ENCODE results near the gene KCTD14. TPM values are rescaled to one million over a fixed set of nuclear protein-coding genes. Genes with fewer than 3 reads are reported as not detected.
A peak's percentile ranks its signal among the peaks of the same experiment; 100 is the strongest.

The KCTD14 gene
- total RNA-seq, 4 donors from 2014 or later = 11.6 to 23.7 (median 14.4) TPM

DNA sequence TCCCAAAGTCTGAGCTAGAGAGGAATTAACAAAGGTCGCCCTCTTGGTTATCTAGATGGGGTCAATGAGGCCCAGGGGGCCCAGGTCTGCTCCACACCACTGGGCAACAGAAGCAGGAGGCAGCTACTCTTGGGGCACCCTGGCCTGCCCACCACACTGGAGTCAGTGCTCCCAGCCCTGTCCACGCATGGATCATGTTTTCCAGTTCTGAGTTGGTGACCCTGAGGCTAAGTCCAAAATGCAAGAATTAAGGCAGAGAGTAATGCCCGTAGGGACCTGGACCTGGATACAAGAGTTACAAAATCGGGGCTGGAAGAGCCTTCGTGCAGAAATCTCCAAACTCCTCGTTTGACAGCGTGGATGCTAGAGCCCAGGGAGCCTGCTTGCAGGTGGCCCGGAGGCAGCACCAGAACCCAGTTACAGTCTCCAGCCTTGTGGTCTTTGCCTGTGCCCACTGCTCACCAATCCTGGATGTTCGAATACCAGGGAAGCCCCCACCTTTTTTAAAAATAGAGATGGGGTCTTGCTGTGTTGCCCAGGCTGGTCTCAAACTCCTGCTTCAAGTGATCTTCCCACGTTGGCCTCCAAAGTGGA, 34.5 kb upstream of the KCTD14 start:
- WGBS, 2 donors = 78 to 86% methylated on average over 10 of the region's 10 CpGs
- no peak for DNase-seq
- Histone ChIP-seq H3K27ac (no peak overlapping the region), H3K4me1 (peaks cover 22% of the 10 kb centered on the region in 2 donors), H3K27me3 (no peaks in the 10 kb centered on the region), H3K36me3 (no peaks in the 10 kb centered on the region), H3K4me3 (replicated peaks in 1 of 3) (no peak overlapping the region), H3K9me3 (no peaks in the 10 kb centered on the region)
- TF ChIP-seq, protein P1, sequence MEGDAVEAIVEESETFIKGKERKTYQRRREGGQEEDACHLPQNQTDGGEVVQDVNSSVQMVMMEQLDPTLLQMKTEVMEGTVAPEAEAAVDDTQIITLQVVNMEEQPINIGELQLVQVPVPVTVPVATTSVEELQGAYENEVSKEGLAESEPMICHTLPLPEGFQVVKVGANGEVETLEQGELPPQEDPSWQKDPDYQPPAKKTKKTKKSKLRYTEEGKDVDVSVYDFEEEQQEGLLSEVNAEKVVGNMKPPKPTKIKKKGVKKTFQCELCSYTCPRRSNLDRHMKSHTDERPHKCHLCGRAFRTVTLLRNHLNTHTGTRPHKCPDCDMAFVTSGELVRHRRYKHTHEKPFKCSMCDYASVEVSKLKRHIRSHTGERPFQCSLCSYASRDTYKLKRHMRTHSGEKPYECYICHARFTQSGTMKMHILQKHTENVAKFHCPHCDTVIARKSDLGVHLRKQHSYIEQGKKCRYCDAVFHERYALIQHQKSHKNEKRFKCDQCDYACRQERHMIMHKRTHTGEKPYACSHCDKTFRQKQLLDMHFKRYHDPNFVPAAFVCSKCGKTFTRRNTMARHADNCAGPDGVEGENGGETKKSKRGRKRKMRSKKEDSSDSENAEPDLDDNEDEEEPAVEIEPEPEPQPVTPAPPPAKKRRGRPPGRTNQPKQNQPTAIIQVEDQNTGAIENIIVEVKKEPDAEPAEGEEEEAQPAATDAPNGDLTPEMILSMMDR (IDR thresholded peaks at IDR 0.05) = no peak
- TF ChIP-seq POLR2A (IDR thresholded peaks at IDR 0.05) = no peak
- intact Hi-C loops (cut with DNase I) = no loop called here

DNA sequence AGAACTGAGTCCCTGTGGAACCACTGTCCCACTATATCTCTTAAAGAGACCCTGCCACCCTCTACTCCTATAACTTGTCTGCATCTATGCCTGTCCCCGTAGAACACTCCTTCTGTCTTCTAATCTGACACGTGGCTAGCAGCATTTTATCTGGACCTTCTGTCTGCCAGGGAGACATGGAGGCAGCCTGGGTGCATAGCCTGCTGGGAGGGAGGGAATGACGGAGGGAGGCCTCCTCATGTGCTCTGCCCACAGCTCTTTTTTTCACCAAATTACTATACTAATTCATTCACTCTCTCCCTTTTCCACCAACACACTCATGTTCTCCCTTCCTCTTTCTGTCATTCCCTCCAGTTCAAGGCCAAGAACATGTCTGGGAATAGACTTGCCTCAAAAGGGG, 33.0 kb upstream of the KCTD14 start:
- no peaks in the 10 kb centered on the region for H3K9me3 ChIP-seq
- H3K4me3 ChIP-seq (replicated peaks in 1 of 3) = no peak overlapping the region
- H3K4me1 ChIP-seq = peaks cover 7 to 19% of the 10 kb centered on the region in 2 donors
- H3K27me3 ChIP-seq = no peaks in the 10 kb centered on the region
- no peak for TF ChIP-seq POLR2A (IDR thresholded peaks at IDR 0.05)
- TF ChIP-seq, protein P1 (IDR thresholded peaks at IDR 0.05) = no peak
- DNase-seq = no peak
- H3K27ac ChIP-seq = no peak overlapping the region
- 83 to 90% methylated on average over 3 of the region's 3 CpGs for WGBS, 2 donors
- intact Hi-C loops (cut with DNase I) = no loop called here
- H3K36me3 ChIP-seq = no peaks in the 10 kb centered on the region

GRCh38 chr11:78054971-78055370, 31.9 kb upstream of the KCTD14 start:
- Histone ChIP-seq H3K4me3 (replicated peaks in 1 of 3) (no peak overlapping the region), H3K36me3 (no peaks in the 10 kb centered on the region), H3K4me1 (peaks cover 0 to 13% of the 10 kb centered on the region in 2 donors), H3K27me3 (no peaks in the 10 kb centered on the region), H3K27ac (no peak overlapping the region), H3K9me3 (no peaks in the 10 kb centered on the region)
- intact Hi-C loops (cut with DNase I) = no loop called here
- no peak for TF ChIP-seq POLR2A (IDR thresholded peaks at IDR 0.05)
- TF ChIP-seq, protein P1 (IDR thresholded peaks at IDR 0.05) = no peak
- DNase-seq = no peak
- WGBS, 2 donors = 93 to 97% methylated on average over 4 of the region's 4 CpGs

GRCh38 chr11:78050964-78051831, 28.1 kb upstream of the KCTD14 start:
- intact Hi-C loops (cut with DNase I) = no loop called here
- 79 to 80% methylated on average over 6 of the region's 6 CpGs for WGBS, 2 donors
- DNase-seq = no peak
- Histone ChIP-seq H3K9me3 (no peaks in the 10 kb centered on the region), H3K4me3 (replicated peaks in 1 of 3) (no peak overlapping the region), H3K27me3 (no peaks in the 10 kb centered on the region), H3K27ac (peak overlapping the region in 1 of 3 donors; percentile 24), H3K4me1 (peaks cover 8 to 23% of the 10 kb centered on the region in 2 donors), H3K36me3 (no peaks in the 10 kb centered on the region)
- no peak for TF ChIP-seq POLR2A (IDR thresholded peaks at IDR 0.05)
- TF ChIP-seq, protein P1 (IDR thresholded peaks at IDR 0.05) = no peak

DNA sequence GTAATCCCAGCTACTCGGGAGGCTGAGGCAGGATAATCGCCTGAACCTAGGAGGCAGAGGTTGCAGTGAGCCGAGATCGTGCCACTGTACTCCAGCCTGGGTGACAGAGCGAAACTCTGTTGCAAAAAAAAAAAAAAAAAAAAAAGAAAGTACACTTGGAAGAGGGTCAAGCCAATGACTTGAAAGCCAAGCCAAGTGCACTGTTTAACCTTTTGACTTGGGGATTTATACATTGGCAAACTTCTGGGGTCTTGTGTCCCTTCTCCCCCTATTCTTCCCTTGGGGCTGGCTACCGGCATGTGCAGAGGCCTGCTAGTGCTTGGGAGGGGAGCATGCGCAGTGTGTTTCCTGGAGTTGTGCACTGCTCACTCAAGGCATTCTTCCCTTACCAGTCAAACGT, 26.3 kb upstream of the KCTD14 start:
- Histone ChIP-seq H3K4me1 (peaks cover 8 to 34% of the 10 kb centered on the region in 2 donors), H3K27ac (peak overlapping the region in 1 of 3 donors; percentile 36), H3K9me3 (no peaks in the 10 kb centered on the region), H3K4me3 (replicated peaks in 1 of 3) (no peak overlapping the region), H3K27me3 (no peaks in the 10 kb centered on the region), H3K36me3 (no peaks in the 10 kb centered on the region)
- WGBS, 2 donors = 63 to 66% methylated on average over 8 of the region's 8 CpGs
- intact Hi-C loops (cut with DNase I) = no loop called here
- peak in 1 of 2 donors; percentile 12 for DNase-seq
- TF ChIP-seq, protein P1 (IDR thresholded peaks at IDR 0.05) = no peak
- no peak for TF ChIP-seq POLR2A (IDR thresholded peaks at IDR 0.05)
